HepG2 (cell line): ENCODE results near the gene NDRG3.

Experiments used
- CREM ChIP-seq, 2 experiments: sonication (generic) in 1 of 2; formaldehyde crosslinking in 1 of 2; IDR thresholded peaks; 2 replicates each; pipeline versions ENCODE4 v1.4.0 to v1.6.1; 2016 to 2020; ENCODE audit warnings: antibody characterized with exemption in 1 of 2, mild to moderate bottlenecking in 1 of 2, missing genetic modification reagents in 1 of 2
- MTA3 ChIP-seq: sonication (generic); formaldehyde crosslinking; IDR thresholded peaks from 2 replicates; pipeline ENCODE4 v1.4.0; 2020; ENCODE audit warnings: missing genetic modification reagents
- NR1H2 ChIP-seq: sonication (generic); formaldehyde crosslinking; IDR thresholded peaks from 2 replicates; pipeline ENCODE4 v1.8.1; 2022; ENCODE audit warnings: low read depth, missing genetic modification reagents, borderline replicate concordance
- SRSF9 ChIP-seq: fragments of 200-400 bp; formaldehyde crosslinking; IDR thresholded peaks from 2 replicates; pipeline ENCODE4 v1.6.1; 2018; ENCODE audit warnings: borderline replicate concordance, mild to moderate bottlenecking, low read depth, low read length; ENCODE audit not compliant: insufficient read depth, poor library complexity, severe bottlenecking
- ZFP62 ChIP-seq: sonication (generic); formaldehyde crosslinking; IDR thresholded peaks from 2 replicates; pipeline ENCODE4 v1.4.0; 2020; ENCODE audit warnings: missing genetic modification reagents
- ZNF317 ChIP-seq: sonication (generic); formaldehyde crosslinking; IDR thresholded peaks from 2 replicates; pipeline ENCODE4 v1.5.0; 2020; ENCODE audit warnings: mild to moderate bottlenecking, missing genetic modification reagents

DNA sequence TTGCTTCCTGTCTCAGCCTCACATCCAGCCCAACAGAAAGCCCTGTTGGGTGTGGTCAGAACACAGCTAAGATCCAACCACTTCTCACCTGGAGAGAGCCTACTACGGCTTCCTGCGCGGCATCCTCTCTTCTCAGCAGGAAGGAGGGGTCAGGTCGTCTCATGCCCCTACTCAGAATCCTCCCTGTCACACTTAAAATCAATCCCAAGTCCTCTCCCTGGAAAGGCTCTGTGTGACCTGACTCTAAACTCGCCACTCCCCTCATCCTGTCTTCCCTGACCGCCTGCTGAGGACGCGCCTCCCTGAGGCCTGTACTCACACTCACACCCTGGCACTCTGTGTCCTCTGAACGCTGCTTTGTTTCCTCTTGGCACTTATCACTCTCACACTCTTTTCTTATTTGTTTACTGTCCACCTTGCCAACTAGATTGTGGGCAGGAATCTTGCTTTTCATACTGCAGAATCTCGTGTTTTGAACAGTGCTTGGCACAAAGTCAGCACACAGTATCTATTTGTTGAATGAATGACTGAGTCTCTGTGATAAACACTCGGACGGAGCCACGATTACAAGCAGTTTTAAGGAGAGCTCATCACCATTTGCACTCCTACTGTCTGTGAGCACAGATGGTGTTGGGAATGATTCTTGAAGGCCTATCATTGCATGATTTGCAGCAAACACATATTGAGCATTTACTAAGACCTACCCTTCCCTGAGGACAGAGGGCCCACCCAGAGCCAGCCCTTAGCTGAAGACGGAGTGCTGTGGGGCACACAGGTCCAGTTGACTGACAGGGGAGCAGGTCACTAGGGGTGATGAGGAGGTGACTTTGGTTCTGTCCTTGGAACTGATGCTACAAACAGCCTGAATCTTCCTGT is 121.6 kb downstream of the NDRG3 start:
- no peak for TF ChIP-seq ZFP62
- TF ChIP-seq NR1H2 = no peak
- no peak for TF ChIP-seq SRSF9
- no peak for TF ChIP-seq CREM (IDR thresholded peaks at IDR 0.05)
- no peak for TF ChIP-seq CREM (CRISPR knock-in tag; IDR thresholded peaks at IDR 0.05)
- TF ChIP-seq MTA3 (CRISPR knock-in tag) = no peak
- TF ChIP-seq ZNF317 (CRISPR knock-in tag) = no peak
